HepG2 (cell line): ENCODE data around the gene HAUS2. TPM values are rescaled to one million over a fixed set of nuclear protein-coding genes. Genes with fewer than 3 reads are reported as not detected.
A peak's percentile ranks its signal among the peaks of the same experiment; 100 is the strongest.

Experiments
- FOXC1 ChIP-seq: sonication (generic); formaldehyde crosslinking; IDR thresholded peaks from 2 replicates; pipeline ENCODE4 v1.8.0; 2022; ENCODE audit warnings: mild to moderate bottlenecking, missing genetic modification reagents, borderline replicate concordance
- MBD4 ChIP-seq: IDR thresholded peaks from 2 replicates; pipeline ENCODE4 v1.6.1; 2012; ENCODE audit warnings: low read length, inconsistent platforms, borderline replicate concordance
- MEIS1 ChIP-seq: sonication (generic); formaldehyde crosslinking; IDR thresholded peaks from 2 replicates; pipeline ENCODE4 v1.9.0; 2021; ENCODE audit warnings: mild to moderate bottlenecking, missing genetic modification reagents, moderate library complexity, borderline replicate concordance
- SOX6 ChIP-seq, 2 experiments: fragments of 450-650 bp in 1 of 2; sonication (generic) in 1 of 2; formaldehyde crosslinking in 1 of 2; IDR thresholded peaks; 2 replicates each; pipeline versions ENCODE4 v1.4.0 to v1.6.1; 2017 to 2020; ENCODE audit warnings: antibody characterized with exemption in 1 of 2, mild to moderate bottlenecking in 1 of 2, missing genetic modification reagents in 1 of 2
- ZEB1 ChIP-seq: IDR thresholded peaks from 2 replicates; pipeline ENCODE4 v1.6.1; 2012; ENCODE audit warnings: mild to moderate bottlenecking, low read depth, inconsistent platforms; ENCODE audit not compliant: insufficient replicate concordance
- ZNF776 ChIP-seq: sonication (generic); formaldehyde crosslinking; IDR thresholded peaks from 2 replicates; pipeline ENCODE4 v1.4.0; 2020; ENCODE audit warnings: mild to moderate bottlenecking, missing genetic modification reagents
- polyA plus RNA-seq, 8 experiments: library from polyadenylated mRNA; depleted of rRNA in 3 of 8; stranded (reverse) in 7 of 8; unstranded in 1 of 8; fragments of >200 nt; fragmentation: Illumina TruSeq in 4 of 8; extraction: Trizol in 4 of 8; gene quantifications; 2 replicates each; pipeline versions ENCODE4 v1.2.1 to v1.2.3, GENCODE V29; 2011 to 2016; ENCODE audit warnings: low read depth in 4 of 8, missing spikeins in 1 of 8, mixed read lengths in 1 of 8; ENCODE audit not compliant: insufficient read depth in 1 of 8
- total RNA-seq, 5 experiments: library from RNA; depleted of rRNA; stranded (reverse); fragments of >200 nt; fragmentation: Illumina TruSeq; extraction: Trizol; gene quantifications; 2 replicates each; pipeline ENCODE4 v1.2.3, GENCODE V29; 2016; ENCODE audit warnings: low read depth in 1 of 5
- TF ChIP-seq, protein P1 (sequence below): sonication (generic); formaldehyde crosslinking; IDR thresholded peaks from 2 replicates; pipeline ENCODE4 v1.5.0; 2020; ENCODE audit warnings: mild to moderate bottlenecking, missing genetic modification reagents, borderline replicate concordance
- TF ChIP-seq, protein P2 (sequence below): sonication (generic); formaldehyde crosslinking; IDR thresholded peaks from 2 replicates; pipeline ENCODE4 v1.4.0; 2020; ENCODE audit warnings: mild to moderate bottlenecking, missing genetic modification reagents
- TF ChIP-seq, protein P3 (sequence below): sonication (generic); formaldehyde crosslinking; IDR thresholded peaks from 2 replicates; pipeline ENCODE4 v1.8.0; 2022; ENCODE audit warnings: missing genetic modification reagents, low read depth, mild to moderate bottlenecking, borderline replicate concordance
- TF ChIP-seq, protein P4 (sequence below): IDR thresholded peaks from 2 replicates; pipeline ENCODE4 v1.6.1; 2018; ENCODE audit warnings: missing genetic modification reagents, mild to moderate bottlenecking, missing compliant biosample characterization

The HAUS2 gene
- total and polyA plus RNA-seq, 2 of the 13 experiments (the other 11 are each of a cell fraction or from before 2014, with no cell fraction given) = 11.6 to 32.9 TPM

DNA sequence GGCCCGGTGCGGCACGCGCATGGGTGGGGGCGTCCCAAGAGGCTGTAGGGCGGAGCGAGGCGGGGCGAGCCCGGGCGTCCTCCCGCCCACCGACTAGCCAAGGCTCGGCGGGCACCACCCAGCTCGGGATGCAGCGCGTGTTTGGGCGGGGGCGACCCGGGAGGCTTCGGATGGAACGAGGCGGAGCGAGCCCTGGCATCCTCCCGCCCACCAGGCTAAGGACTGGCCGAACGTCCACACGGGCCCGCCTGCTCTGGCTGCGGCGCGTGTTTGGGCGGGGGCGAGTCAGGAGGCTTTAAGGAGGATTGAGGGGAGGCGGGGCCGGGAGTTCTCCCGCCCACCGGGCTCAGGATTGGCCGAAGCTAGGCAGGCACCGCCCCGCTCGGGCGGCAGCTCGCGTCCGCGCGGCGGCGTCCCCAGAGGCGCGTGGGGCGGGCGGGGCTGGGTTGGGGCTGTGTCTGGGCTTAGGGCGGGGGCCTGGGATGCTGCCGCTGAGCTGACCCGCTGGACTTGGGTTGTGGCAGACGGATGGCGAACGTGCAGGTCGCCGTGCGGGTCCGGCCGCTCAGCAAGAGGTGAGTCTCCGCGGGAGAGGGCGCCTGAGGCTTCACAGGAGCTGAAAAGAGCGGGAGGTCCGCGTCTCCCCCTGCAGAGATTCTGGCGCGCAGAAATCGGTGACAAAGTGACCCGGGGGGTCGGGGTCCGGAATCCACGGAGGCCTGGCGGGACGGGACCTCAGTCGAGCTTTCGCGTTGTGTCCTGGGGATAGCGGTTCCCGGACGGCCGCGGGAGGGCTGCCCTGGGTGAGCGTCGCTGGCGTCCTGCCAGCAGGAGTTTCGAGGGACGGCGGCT is 26.8 kb downstream of the HAUS2 start, which contains the start of gene STARD9 (continued):
- TF ChIP-seq, protein P1, sequence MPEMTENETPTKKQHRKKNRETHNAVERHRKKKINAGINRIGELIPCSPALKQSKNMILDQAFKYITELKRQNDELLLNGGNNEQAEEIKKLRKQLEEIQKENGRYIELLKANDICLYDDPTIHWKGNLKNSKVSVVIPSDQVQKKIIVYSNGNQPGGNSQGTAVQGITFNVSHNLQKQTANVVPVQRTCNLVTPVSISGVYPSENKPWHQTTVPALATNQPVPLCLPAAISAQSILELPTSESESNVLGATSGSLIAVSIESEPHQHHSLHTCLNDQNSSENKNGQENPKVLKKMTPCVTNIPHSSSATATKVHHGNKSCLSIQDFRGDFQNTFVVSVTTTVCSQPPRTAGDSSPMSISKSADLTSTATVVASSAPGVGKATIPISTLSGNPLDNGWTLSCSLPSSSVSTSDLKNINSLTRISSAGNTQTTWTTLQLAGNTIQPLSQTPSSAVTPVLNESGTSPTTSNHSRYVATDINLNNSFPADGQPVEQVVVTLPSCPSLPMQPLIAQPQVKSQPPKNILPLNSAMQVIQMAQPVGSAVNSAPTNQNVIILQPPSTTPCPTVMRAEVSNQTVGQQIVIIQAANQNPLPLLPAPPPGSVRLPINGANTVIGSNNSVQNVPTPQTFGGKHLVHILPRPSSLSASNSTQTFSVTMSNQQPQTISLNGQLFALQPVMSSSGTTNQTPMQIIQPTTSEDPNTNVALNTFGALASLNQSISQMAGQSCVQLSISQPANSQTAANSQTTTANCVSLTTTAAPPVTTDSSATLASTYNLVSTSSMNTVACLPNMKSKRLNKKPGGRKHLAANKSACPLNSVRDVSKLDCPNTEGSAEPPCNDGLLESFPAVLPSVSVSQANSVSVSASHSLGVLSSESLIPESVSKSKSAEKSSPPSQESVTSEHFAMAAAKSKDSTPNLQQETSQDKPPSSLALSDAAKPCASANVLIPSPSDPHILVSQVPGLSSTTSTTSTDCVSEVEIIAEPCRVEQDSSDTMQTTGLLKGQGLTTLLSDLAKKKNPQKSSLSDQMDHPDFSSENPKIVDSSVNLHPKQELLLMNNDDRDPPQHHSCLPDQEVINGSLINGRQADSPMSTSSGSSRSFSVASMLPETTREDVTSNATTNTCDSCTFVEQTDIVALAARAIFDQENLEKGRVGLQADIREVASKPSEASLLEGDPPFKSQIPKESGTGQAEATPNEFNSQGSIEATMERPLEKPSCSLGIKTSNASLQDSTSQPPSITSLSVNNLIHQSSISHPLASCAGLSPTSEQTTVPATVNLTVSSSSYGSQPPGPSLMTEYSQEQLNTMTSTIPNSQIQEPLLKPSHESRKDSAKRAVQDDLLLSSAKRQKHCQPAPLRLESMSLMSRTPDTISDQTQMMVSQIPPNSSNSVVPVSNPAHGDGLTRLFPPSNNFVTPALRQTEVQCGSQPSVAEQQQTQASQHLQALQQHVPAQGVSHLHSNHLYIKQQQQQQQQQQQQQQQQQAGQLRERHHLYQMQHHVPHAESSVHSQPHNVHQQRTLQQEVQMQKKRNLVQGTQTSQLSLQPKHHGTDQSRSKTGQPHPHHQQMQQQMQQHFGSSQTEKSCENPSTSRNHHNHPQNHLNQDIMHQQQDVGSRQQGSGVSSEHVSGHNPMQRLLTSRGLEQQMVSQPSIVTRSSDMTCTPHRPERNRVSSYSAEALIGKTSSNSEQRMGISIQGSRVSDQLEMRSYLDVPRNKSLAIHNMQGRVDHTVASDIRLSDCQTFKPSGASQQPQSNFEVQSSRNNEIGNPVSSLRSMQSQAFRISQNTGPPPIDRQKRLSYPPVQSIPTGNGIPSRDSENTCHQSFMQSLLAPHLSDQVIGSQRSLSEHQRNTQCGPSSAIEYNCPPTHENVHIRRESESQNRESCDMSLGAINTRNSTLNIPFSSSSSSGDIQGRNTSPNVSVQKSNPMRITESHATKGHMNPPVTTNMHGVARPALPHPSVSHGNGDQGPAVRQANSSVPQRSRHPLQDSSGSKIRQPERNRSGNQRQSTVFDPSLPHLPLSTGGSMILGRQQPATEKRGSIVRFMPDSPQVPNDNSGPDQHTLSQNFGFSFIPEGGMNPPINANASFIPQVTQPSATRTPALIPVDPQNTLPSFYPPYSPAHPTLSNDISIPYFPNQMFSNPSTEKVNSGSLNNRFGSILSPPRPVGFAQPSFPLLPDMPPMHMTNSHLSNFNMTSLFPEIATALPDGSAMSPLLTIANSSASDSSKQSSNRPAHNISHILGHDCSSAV (CRISPR knock-in tag) = no peak; the same call in 1 of the 2 replicates
- peak; percentile 34; the same call in 1 of the 2 replicates for TF ChIP-seq MEIS1 (CRISPR knock-in tag)
- no peak for TF ChIP-seq FOXC1
- TF ChIP-seq ZEB1 = no peak
- TF ChIP-seq ZNF776 (CRISPR knock-in tag) = peak; percentile 82
- TF ChIP-seq, protein P2, sequence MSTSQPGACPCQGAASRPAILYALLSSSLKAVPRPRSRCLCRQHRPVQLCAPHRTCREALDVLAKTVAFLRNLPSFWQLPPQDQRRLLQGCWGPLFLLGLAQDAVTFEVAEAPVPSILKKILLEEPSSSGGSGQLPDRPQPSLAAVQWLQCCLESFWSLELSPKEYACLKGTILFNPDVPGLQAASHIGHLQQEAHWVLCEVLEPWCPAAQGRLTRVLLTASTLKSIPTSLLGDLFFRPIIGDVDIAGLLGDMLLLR = peak; percentile 65
- no peak for TF ChIP-seq MBD4
- TF ChIP-seq SOX6 (IDR thresholded peaks at IDR 0.05) = no peak
- peak; percentile 45; the same call in 1 of the 2 replicates for TF ChIP-seq SOX6 (CRISPR knock-in tag; IDR thresholded peaks at IDR 0.05)
- TF ChIP-seq, protein P3, sequence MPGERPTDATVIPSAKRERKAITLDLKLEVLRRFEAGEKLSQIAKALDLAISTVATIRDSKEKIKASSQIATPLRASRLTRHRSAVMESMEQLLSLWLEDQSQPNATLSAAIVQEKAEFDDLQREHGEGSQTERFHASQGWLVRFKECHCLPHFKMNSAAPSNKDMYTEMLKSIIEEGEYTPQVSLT = no peak; the same call in 1 of the 2 replicates
- TF ChIP-seq, protein P4, sequence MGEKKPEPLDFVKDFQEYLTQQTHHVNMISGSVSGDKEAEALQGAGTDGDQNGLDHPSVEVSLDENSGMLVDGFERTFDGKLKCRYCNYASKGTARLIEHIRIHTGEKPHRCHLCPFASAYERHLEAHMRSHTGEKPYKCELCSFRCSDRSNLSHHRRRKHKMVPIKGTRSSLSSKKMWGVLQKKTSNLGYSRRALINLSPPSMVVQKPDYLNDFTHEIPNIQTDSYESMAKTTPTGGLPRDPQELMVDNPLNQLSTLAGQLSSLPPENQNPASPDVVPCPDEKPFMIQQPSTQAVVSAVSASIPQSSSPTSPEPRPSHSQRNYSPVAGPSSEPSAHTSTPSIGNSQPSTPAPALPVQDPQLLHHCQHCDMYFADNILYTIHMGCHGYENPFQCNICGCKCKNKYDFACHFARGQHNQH = peak; percentile 74; the same call in 1 of the 2 replicates
